ENCODE data around the gene AIFM3. TPM values are rescaled to one million over a fixed set of nuclear protein-coding genes. Genes with fewer than 3 reads are reported as not detected.
A peak's percentile ranks its signal among the peaks of the same experiment; 100 is the strongest.

The AIFM3 gene
- total and polyA plus RNA-seq, 2 of the 13 experiments (the other 11 are each of a cell fraction or from before 2014, with no cell fraction given), result 9.0 to 15.3 TPM

- TF ChIP-seq, protein P1, sequence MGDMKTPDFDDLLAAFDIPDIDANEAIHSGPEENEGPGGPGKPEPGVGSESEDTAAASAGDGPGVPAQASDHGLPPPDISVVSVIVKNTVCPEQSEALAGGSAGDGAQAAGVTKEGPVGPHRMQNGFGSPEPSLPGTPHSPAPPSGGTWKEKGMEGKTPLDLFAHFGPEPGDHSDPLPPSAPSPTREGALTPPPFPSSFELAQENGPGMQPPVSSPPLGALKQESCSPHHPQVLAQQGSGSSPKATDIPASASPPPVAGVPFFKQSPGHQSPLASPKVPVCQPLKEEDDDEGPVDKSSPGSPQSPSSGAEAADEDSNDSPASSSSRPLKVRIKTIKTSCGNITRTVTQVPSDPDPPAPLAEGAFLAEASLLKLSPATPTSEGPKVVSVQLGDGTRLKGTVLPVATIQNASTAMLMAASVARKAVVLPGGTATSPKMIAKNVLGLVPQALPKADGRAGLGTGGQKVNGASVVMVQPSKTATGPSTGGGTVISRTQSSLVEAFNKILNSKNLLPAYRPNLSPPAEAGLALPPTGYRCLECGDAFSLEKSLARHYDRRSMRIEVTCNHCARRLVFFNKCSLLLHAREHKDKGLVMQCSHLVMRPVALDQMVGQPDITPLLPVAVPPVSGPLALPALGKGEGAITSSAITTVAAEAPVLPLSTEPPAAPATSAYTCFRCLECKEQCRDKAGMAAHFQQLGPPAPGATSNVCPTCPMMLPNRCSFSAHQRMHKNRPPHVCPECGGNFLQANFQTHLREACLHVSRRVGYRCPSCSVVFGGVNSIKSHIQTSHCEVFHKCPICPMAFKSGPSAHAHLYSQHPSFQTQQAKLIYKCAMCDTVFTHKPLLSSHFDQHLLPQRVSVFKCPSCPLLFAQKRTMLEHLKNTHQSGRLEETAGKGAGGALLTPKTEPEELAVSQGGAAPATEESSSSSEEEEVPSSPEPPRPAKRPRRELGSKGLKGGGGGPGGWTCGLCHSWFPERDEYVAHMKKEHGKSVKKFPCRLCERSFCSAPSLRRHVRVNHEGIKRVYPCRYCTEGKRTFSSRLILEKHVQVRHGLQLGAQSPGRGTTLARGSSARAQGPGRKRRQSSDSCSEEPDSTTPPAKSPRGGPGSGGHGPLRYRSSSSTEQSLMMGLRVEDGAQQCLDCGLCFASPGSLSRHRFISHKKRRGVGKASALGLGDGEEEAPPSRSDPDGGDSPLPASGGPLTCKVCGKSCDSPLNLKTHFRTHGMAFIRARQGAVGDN (CRISPR knock-in tag; IDR thresholded peaks at IDR 0.05), result no peak; the same call in 1 of the 2 replicates
- no peak for TF ChIP-seq DNMT1 (CRISPR knock-in tag; IDR thresholded peaks at IDR 0.05)
- 0 out of 2 replicates have a peak, but pooled peaks have one; percentile 10 for TF ChIP-seq STAG1 (CRISPR knock-in tag; IDR thresholded peaks at IDR 0.05)
- TF ChIP-seq ZFX (CRISPR knock-in tag; IDR thresholded peaks at IDR 0.05; ENCODE audit: low read depth), result 0 out of 2 replicates have a peak, but pooled peaks have one; percentile 23
- TF ChIP-seq ZMYM2 (CRISPR knock-in tag; IDR thresholded peaks at IDR 0.05), result no peak
- no peak for TF ChIP-seq MXI1 (IDR thresholded peaks at IDR 0.05; ENCODE audit: borderline replicate concordance, low read depth, low read length)
- TF ChIP-seq NKX3-1 (CRISPR knock-in tag; IDR thresholded peaks at IDR 0.05), result no peak
- peak; percentile 31 for TF ChIP-seq XRCC5 (optimal IDR thresholded peaks at IDR 0.05; ENCODE audit: low read length)
- no peak for TF ChIP-seq SCMH1 (CRISPR knock-in tag; IDR thresholded peaks at IDR 0.05; ENCODE audit: borderline replicate concordance)
Observed at GRCh38 chr22:21022955-21023614, 56.0 kb downstream of the AIFM3 start (continued).

DNA sequence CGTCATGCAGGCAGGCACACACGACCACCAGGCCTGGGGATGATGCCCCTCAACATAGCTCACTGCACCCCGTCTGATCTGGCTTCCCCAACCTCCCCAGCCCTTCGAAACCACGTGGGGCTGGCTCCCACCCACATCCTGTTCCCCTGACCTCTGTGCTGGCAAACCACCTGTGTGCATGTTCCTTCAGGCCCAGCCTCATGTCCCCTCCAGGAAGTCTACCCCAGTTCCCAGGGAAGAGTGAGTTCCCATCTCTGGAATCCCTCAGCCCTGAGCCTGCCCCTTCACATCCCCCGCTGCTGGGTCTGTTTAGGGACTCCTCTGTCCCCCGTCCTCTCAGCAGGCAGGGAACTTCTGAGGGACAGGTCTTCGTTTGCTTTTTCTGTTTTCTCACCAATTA is 58.2 kb downstream of the AIFM3 start:
- no peak overlapping the region for H2AFZ ChIP-seq (ENCODE audit: low read length)
- in situ Hi-C loops (cut with HindIII; ENCODE audit: extremely low pct_ligation_motif_present, low pct_unique_long_range_greater_than_20kb), result no loop called here
- ATAC-seq (no peak), DNase-seq (ENCODE audit: low spot score) (no peak), FAIRE-seq (no peak)
- H3K27me3 ChIP-seq (ENCODE audit: control insufficient read depth in 1 of 2, insufficient read depth in 2 of 2, low read length in 2 of 2), result peaks cover 10 to 62% of the 10 kb centered on the region in 2 experiments; a peak in 4 of 5 replicates
- H3K4me1 ChIP-seq (ENCODE audit: insufficient read depth, low read length), result peaks cover 9% of the 10 kb centered on the region
- no peaks in the 10 kb centered on the region for H4K20me1 ChIP-seq (ENCODE audit: insufficient read depth, low read length)
- H3K4me3 ChIP-seq (replicated peaks in 1 of 3; ENCODE audit: insufficient read depth in 1 of 3, low read depth in 2 of 3, low read length in 3 of 3), result no peak overlapping the region
- intact Hi-C loops (cut with micrococcal nuclease; ENCODE audit: unreplicated experiment), result no loop called here
- no peak overlapping the region for H3K27ac ChIP-seq (ENCODE audit: extremely low read length, insufficient read depth, low read length)
- no peak overlapping the region for H3K9ac ChIP-seq (ENCODE audit: insufficient read depth, low read depth, low read length)
- no peaks in the 10 kb centered on the region for H3K9me3 ChIP-seq (ENCODE audit: low read length)
- ChIA-PET POLR2A (no interaction called here), CTCF (ENCODE audit: low intra/inter-chr PET ratio, low total read pairs) (no interaction called here)
- H3K4me2 ChIP-seq (ENCODE audit: low read depth, low read length), result no peak overlapping the region
- no TSS peak for BruUV-seq (replicated peaks)
- 16% methylated on average over 8 of the region's 8 CpGs for WGBS (ENCODE audit: low lambda C conversion rate)
- H3K36me3 ChIP-seq (replicated peaks in 1 of 2; ENCODE audit: control insufficient read depth in 1 of 2, insufficient read depth in 2 of 2, low read length in 2 of 2), result no peaks in the 10 kb centered on the region
- TF ChIP-seq AGO2 (optimal IDR thresholded peaks at IDR 0.05; ENCODE audit: low read depth, low read length), result no peak
- TF ChIP-seq ZC3H4 (CRISPR knock-in tag; IDR thresholded peaks at IDR 0.05; ENCODE audit: borderline replicate concordance), result no peak
- TF ChIP-seq BRD4 (CRISPR knock-in tag; IDR thresholded peaks at IDR 0.05), result no peak
- TF ChIP-seq, protein P2, sequence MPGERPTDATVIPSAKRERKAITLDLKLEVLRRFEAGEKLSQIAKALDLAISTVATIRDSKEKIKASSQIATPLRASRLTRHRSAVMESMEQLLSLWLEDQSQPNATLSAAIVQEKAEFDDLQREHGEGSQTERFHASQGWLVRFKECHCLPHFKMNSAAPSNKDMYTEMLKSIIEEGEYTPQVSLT (CRISPR knock-in tag; IDR thresholded peaks at IDR 0.05; ENCODE audit: borderline replicate concordance, low read depth), result no peak
- no peak for TF ChIP-seq ZNF556 (CRISPR knock-in tag; IDR thresholded peaks at IDR 0.05; ENCODE audit: borderline replicate concordance)
- no peak for TF ChIP-seq SCMH1 (CRISPR knock-in tag; IDR thresholded peaks at IDR 0.05; ENCODE audit: borderline replicate concordance)
- TF ChIP-seq, protein P3, sequence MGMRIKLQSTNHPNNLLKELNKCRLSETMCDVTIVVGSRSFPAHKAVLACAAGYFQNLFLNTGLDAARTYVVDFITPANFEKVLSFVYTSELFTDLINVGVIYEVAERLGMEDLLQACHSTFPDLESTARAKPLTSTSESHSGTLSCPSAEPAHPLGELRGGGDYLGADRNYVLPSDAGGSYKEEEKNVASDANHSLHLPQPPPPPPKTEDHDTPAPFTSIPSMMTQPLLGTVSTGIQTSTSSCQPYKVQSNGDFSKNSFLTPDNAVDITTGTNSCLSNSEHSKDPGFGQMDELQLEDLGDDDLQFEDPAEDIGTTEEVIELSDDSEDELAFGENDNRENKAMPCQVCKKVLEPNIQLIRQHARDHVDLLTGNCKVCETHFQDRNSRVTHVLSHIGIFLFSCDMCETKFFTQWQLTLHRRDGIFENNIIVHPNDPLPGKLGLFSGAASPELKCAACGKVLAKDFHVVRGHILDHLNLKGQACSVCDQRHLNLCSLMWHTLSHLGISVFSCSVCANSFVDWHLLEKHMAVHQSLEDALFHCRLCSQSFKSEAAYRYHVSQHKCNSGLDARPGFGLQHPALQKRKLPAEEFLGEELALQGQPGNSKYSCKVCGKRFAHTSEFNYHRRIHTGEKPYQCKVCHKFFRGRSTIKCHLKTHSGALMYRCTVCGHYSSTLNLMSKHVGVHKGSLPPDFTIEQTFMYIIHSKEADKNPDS (CRISPR knock-in tag; IDR thresholded peaks at IDR 0.05), result no peak
- TF ChIP-seq, protein P4, sequence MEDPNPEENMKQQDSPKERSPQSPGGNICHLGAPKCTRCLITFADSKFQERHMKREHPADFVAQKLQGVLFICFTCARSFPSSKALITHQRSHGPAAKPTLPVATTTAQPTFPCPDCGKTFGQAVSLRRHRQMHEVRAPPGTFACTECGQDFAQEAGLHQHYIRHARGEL (CRISPR knock-in tag; IDR thresholded peaks at IDR 0.05), result no peak
- H3K79me2 ChIP-seq (ENCODE audit: insufficient read depth, low read length), result no peaks in the 10 kb centered on the region
